OCI-LY7 (cell line): ENCODE data around the gene DENND1B. TPM values are rescaled to one million over a fixed set of nuclear protein-coding genes. Genes with fewer than 3 reads are reported as not detected.

Experiments
- BruUV-seq: library from RNA; stranded (reverse); fragments of 400-500 nt; replicated peaks from 2 replicates; lab custom pipeline; 2021; lab: Mats Ljungman, UMichigan
- CTCF ChIA-PET: fragments of 300-600 bp; sonication (Branson Sonifier 250); formaldehyde crosslinking; loops from one replicate; lab custom pipeline; 2022; ENCODE audit warnings: antibody characterized with exemption; ENCODE audit not compliant: unreplicated experiment; lab: Charles Lee
- POLR2A ChIA-PET: fragments of 300-600 bp; sonication (Branson Sonifier 250); formaldehyde crosslinking; loops from one replicate; lab custom pipeline; 2022; ENCODE audit warnings: antibody characterized with exemption; lab: Charles Lee
- DNase-seq: peaks from one replicate; pipeline ENCODE4 v3.0.0-alpha.2; 2015; ENCODE audit warnings: low spot score
- H2AFZ ChIP-seq: fragments of 200-600 bp; sonication (generic), shearing (Covaris generic); 2 replicates; pipeline ENCODE4 v1.6.1; 2014; ENCODE audit warnings: mild to moderate bottlenecking, antibody characterized with exemption, low read length, moderate library complexity
- H3K27ac ChIP-seq: fragments of 200-600 bp; sonication (generic); 2 replicates; pipeline ENCODE4 v1.5.1; 2014; ENCODE audit warnings: mixed run types, low read depth, mild to moderate bottlenecking, moderate library complexity, low read length, inconsistent platforms; ENCODE audit not compliant: poor library complexity, severe bottlenecking
- H3K36me3 ChIP-seq: fragments of 200-600 bp; sonication (generic); 2 replicates; pipeline ENCODE4 v1.6.1; 2014; ENCODE audit warnings: mild to moderate bottlenecking, antibody characterized with exemption, low read length, moderate library complexity, mixed read lengths; ENCODE audit not compliant: insufficient read depth
- H3K4me1 ChIP-seq: fragments of 200-600 bp; sonication (generic); 2 replicates; pipeline ENCODE4 v1.5.1; 2014; ENCODE audit warnings: mild to moderate bottlenecking, low read length; ENCODE audit not compliant: insufficient read depth, poor library complexity, severe bottlenecking
- H3K4me2 ChIP-seq: fragments of 200-600 bp; sonication (generic); 2 replicates; pipeline ENCODE4 v1.6.1; 2014; ENCODE audit warnings: mild to moderate bottlenecking, low read length
- H3K4me3 ChIP-seq: fragments of 200-600 bp; sonication (generic); 2 replicates; pipeline ENCODE4 v1.5.1; 2014; ENCODE audit warnings: mild to moderate bottlenecking, low read depth, low read length; ENCODE audit not compliant: poor library complexity, severe bottlenecking
- H3K79me2 ChIP-seq: fragments of 200-600 bp; sonication (generic); 2 replicates; pipeline ENCODE4 v1.6.1; 2016; ENCODE audit warnings: low read depth, mild to moderate bottlenecking, low read length, moderate library complexity, mixed read lengths; ENCODE audit not compliant: insufficient read depth
- H3K9me2 ChIP-seq: fragments of 200-600 bp; sonication (generic); 2 replicates; pipeline ENCODE4 v1.6.1; 2016; ENCODE audit warnings: mild to moderate bottlenecking, low read length, mixed read lengths; ENCODE audit not compliant: insufficient read depth
- H3K9me3 ChIP-seq: fragments of 200-600 bp; sonication (generic); 2 replicates; pipeline ENCODE4 v1.6.1; 2014; ENCODE audit warnings: mild to moderate bottlenecking, mixed run types, low read length, mixed read lengths
- H4K20me1 ChIP-seq: fragments of 200-600 bp; sonication (generic); 2 replicates; pipeline ENCODE4 v1.6.1; 2014; ENCODE audit warnings: mild to moderate bottlenecking, antibody characterized with exemption, low read length, moderate library complexity, mixed read lengths; ENCODE audit not compliant: insufficient read depth
- CTCF ChIP-seq: fragments of 200-600 bp; sonication (generic); conservative IDR thresholded peaks from 2 replicates; pipeline ENCODE4 v1.5.1; 2014; ENCODE audit warnings: mild to moderate bottlenecking, antibody characterized with exemption, low read length, moderate library complexity, mixed read lengths
- EZH2phosphoT487 ChIP-seq: fragments of 200-600 bp; sonication (generic); IDR thresholded peaks from 2 replicates; pipeline ENCODE4 v1.6.1; 2018; ENCODE audit warnings: low read depth, borderline replicate concordance, mild to moderate bottlenecking, mixed run types, antibody characterized with exemption, low read length, moderate library complexity, mixed read lengths
- intact Hi-C: fragments of 100-400 bp; cut with micrococcal nuclease; formaldehyde crosslinking; loops from one replicate; pipeline ENCODE4 v1.10.0; 2022; ENCODE audit not compliant: unreplicated experiment
- total RNA-seq, 2 experiments: library from RNA; depleted of rRNA in 1 of 2; stranded (reverse); fragments of >200 nt in 1 of 2; shearing (Covaris generic) in 1 of 2; gene quantifications; 2 replicates each; pipeline ENCODE4 v1.2.3, GENCODE V29; 2014 to 2022

Gene DENND1B
- total RNA-seq, 2 experiments from 2014 or later = 17.4 to 43.0 TPM

GRCh38 chr1:197788741-197789739 is 13.8 kb upstream of the DENND1B start:
- H3K79me2 ChIP-seq = no peaks in the 10 kb centered on the region
- no peaks in the 10 kb centered on the region for H3K36me3 ChIP-seq
- ChIA-PET CTCF (no interaction called here), POLR2A (no interaction called here)
- BruUV-seq = no TSS peak
- no peak overlapping the region for H3K4me2 ChIP-seq
- H4K20me1 ChIP-seq = no peaks in the 10 kb centered on the region
- DNase-seq = no peak
- intact Hi-C loops = no loop called here
- no peak for TF ChIP-seq CTCF
- no peak for TF ChIP-seq EZH2phosphoT487
- H3K9me2 ChIP-seq = no peaks in the 10 kb centered on the region
- no peak overlapping the region for H2AFZ ChIP-seq
- no peak overlapping the region for H3K27ac ChIP-seq
- H3K4me1 ChIP-seq = no peaks in the 10 kb centered on the region
- no peak overlapping the region for H3K4me3 ChIP-seq
- H3K9me3 ChIP-seq = no peaks in the 10 kb centered on the region

GRCh38 chr1:197787623-197788536 is 12.6 kb upstream of the DENND1B start:
- ChIA-PET CTCF (no interaction called here), POLR2A (no interaction called here)
- Histone ChIP-seq H3K79me2 (no peaks in the 10 kb centered on the region), H3K27ac (no peak overlapping the region), H2AFZ (no peak overlapping the region), H3K36me3 (no peaks in the 10 kb centered on the region), H3K4me2 (no peak overlapping the region), H3K4me3 (no peak overlapping the region), H3K4me1 (peaks cover 3% of the 10 kb centered on the region), H4K20me1 (no peaks in the 10 kb centered on the region), H3K9me2 (no peaks in the 10 kb centered on the region), H3K9me3 (no peaks in the 10 kb centered on the region)
- TF ChIP-seq CTCF (no peak), EZH2phosphoT487 (no peak)
- intact Hi-C loops = no loop called here
- DNase-seq = no peak
- BruUV-seq = no TSS peak
